AG09309 (cell line): ENCODE results near the gene SSTR1.

Source experiments
- DNase-seq: peaks from one replicate; pipeline ENCODE4 v3.0.0-alpha.2; 2010; ENCODE audit warnings: low read depth
- H3K4me3 ChIP-seq: 2 replicates; pipeline ENCODE4 v1.5.1; 2011; ENCODE audit warnings: mild to moderate bottlenecking, low read depth, low read length, moderate library complexity; ENCODE audit not compliant: control insufficient read depth
- CTCF ChIP-seq: IDR thresholded peaks from 2 replicates; pipeline ENCODE4 v1.5.1; 2011; ENCODE audit warnings: mild to moderate bottlenecking, low read depth, low read length, inconsistent platforms; ENCODE audit not compliant: insufficient read depth, control insufficient read depth; ENCODE audit errors: missing control alignments

Gene SSTR1

GRCh38 chr14:38257507-38257906 is 49.8 kb downstream of the SSTR1 start:
- no peak overlapping the region for H3K4me3 ChIP-seq
- TF ChIP-seq CTCF = no peak
- no peak for DNase-seq

- DNase-seq = no peak
- TF ChIP-seq CTCF = no peak
Observed at GRCh38 chr14:38261620-38262019, 53.9 kb downstream of the SSTR1 start.

More at GRCh38 chr14:38261620-38262019, 53.9 kb downstream of the SSTR1 start:
- no peak overlapping the region for H3K4me3 ChIP-seq
